Fibroblast of the aortic adventitia (primary cell): Measurements from ENCODE around the gene FYB1. TPM values are rescaled to one million over a fixed set of nuclear protein-coding genes. Genes with fewer than 3 reads are reported as not detected.

Experiments
- DNase-seq: peaks from one replicate; pipeline ENCODE4 v3.0.0-alpha.2; 2010; ENCODE audit warnings: low read depth
- H3K4me3 ChIP-seq: 2 replicates; pipeline ENCODE4 v1.5.1; 2011; ENCODE audit warnings: low read depth, mild to moderate bottlenecking, control low read depth, low read length, moderate library complexity
- CTCF ChIP-seq: IDR thresholded peaks from 2 replicates; pipeline ENCODE4 v1.5.1; 2011; ENCODE audit warnings: mild to moderate bottlenecking, low read length, control low read depth, inconsistent platforms; ENCODE audit not compliant: insufficient read depth
- total RNA-seq: library from RNA; depleted of rRNA; stranded (reverse); fragments of >200 nt; gene quantifications from 2 replicates; pipeline ENCODE4 v1.2.3, GENCODE V29; 2012; ENCODE audit warnings: low replicate concordance

Gene FYB1
- total RNA-seq, 1 donor = 0.54 TPM

- H3K4me3 ChIP-seq = no peak overlapping the region
- DNase-seq = peak; percentile 83
- no peak for TF ChIP-seq CTCF
Observed at GRCh38 chr5:39256477-39257235, 37.3 kb upstream of the FYB1 start.

- no peak for DNase-seq
- TF ChIP-seq CTCF = no peak
- H3K4me3 ChIP-seq = no peak overlapping the region
Observed at GRCh38 chr5:39255406-39255805, 36.0 kb upstream of the FYB1 start.

GRCh38 chr5:39254671-39255070 is 35.3 kb upstream of the FYB1 start:
- H3K4me3 ChIP-seq = no peak overlapping the region
- no peak for TF ChIP-seq CTCF
- DNase-seq = no peak

GRCh38 chr5:39253196-39253595 is 33.8 kb upstream of the FYB1 start:
- peak; percentile 22 for DNase-seq
- no peak for TF ChIP-seq CTCF

GRCh38 chr5:39249564-39250274 is 30.4 kb upstream of the FYB1 start:
- no peak for DNase-seq
- TF ChIP-seq CTCF = no peak
- H3K4me3 ChIP-seq = no peak overlapping the region

More at GRCh38 chr5:39253196-39253595, 33.8 kb upstream of the FYB1 start:
- H3K4me3 ChIP-seq = no peak overlapping the region

GRCh38 chr5:39249069-39249468 is 29.7 kb upstream of the FYB1 start:
- no peak for DNase-seq
- no peak for TF ChIP-seq CTCF
- H3K4me3 ChIP-seq = no peak overlapping the region
